Measurements from ENCODE around the gene MTCL1.

The MTCL1 gene

DNA sequence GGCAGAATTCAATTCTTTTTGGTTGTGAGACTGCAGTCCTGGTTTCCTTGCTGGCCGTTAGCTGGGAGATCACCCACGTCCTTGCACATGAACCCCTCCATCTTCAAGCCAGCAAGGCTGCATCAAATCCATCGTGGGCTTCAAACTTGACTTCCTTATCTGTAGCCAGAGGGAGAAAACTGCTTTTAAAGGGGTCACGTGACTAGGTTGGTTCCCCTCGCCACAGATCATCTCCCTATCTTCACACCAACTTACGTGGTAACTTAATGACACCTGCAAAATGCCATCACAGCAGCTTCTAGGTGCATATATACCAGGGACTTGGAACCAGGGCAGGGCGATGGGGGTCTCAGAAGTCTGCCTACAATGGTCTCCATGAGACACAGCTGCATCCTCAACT, 169.5 kb downstream of the MTCL1 start:
- no peak for TF ChIP-seq REST (IDR thresholded peaks at IDR 0.05; ENCODE audit: insufficient read depth in 1 of 2, low read depth in 2 of 2, low read length in 2 of 2)
- TF ChIP-seq FOXP2 (optimal IDR thresholded peaks at IDR 0.05; ENCODE audit: borderline replicate concordance, extremely low read depth, extremely low read length, insufficient read depth) = no peak
- no peak for TF ChIP-seq POLR2AphosphoS5 (IDR thresholded peaks at IDR 0.05; ENCODE audit: low read depth, low read length)
- TF ChIP-seq SIN3A (IDR thresholded peaks at IDR 0.05; ENCODE audit: borderline replicate concordance, insufficient read depth, low read length) = no peak
- no peak for TF ChIP-seq TAF1 (IDR thresholded peaks at IDR 0.05; ENCODE audit: borderline replicate concordance, insufficient read depth, low read length)

DNA sequence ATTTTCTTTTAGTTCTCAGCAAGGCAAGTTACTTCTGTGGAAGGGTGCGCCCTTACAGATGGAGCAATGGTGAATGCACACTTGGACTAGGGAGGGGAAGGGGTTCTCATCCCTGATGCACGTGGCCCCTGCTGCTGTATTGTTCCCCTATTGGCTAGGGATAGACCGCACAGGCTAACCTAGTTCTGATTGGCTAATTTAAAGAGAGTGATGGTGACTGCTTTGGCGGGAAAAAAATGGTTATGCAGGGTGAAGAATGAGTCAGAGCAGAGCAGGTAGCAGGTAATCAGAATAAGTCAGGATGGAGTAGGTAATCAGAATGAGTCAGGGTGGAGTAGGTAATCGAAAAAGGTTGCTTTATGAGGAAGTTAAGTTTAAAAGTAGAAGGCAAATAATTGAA, 171.5 kb downstream of the MTCL1 start:
- TF ChIP-seq SIN3A (IDR thresholded peaks at IDR 0.05; ENCODE audit: borderline replicate concordance, insufficient read depth, low read length) (no peak), POLR2AphosphoS5 (IDR thresholded peaks at IDR 0.05; ENCODE audit: low read depth, low read length) (no peak), TAF1 (IDR thresholded peaks at IDR 0.05; ENCODE audit: borderline replicate concordance, insufficient read depth, low read length) (no peak), REST (IDR thresholded peaks at IDR 0.05; ENCODE audit: insufficient read depth in 1 of 2, low read depth in 2 of 2, low read length in 2 of 2) (no peak), FOXP2 (optimal IDR thresholded peaks at IDR 0.05; ENCODE audit: borderline replicate concordance, extremely low read depth, extremely low read length, insufficient read depth) (no peak)

GRCh38 chr18:8881103-8881502, 175.7 kb downstream of the MTCL1 start:
- no peak for TF ChIP-seq FOXP2 (optimal IDR thresholded peaks at IDR 0.05; ENCODE audit: borderline replicate concordance, extremely low read depth, extremely low read length, insufficient read depth)
- TF ChIP-seq REST (IDR thresholded peaks at IDR 0.05; ENCODE audit: insufficient read depth in 1 of 2, low read depth in 2 of 2, low read length in 2 of 2) = no peak
- TF ChIP-seq POLR2AphosphoS5 (IDR thresholded peaks at IDR 0.05; ENCODE audit: low read depth, low read length) = no peak
- no peak for TF ChIP-seq SIN3A (IDR thresholded peaks at IDR 0.05; ENCODE audit: borderline replicate concordance, insufficient read depth, low read length)
- TF ChIP-seq TAF1 (IDR thresholded peaks at IDR 0.05; ENCODE audit: borderline replicate concordance, insufficient read depth, low read length) = no peak

Measured in PFSK-1 (cell line).